Ammon's horn (tissue), 1 donor: ENCODE measurements around the gene CAPZB.
A peak's percentile ranks its signal among the peaks of the same experiment; 100 is the strongest.
"Not testable (repeated sequence)": the region's sequence is repeated elsewhere in the genome, so short reads cannot be mapped to it uniquely, and the experiment has no call there.

Experiments used
- DNase-seq: peaks from one replicate; pipeline ENCODE4 v3.0.0-alpha.2; 2016; ENCODE audit warnings: low spot score

The CAPZB gene

GRCh38 chr1:19485362-19486187 is at the start of gene CAPZB:
TSS of gene CAPZB (minus strand) at chr1:19485539. CDS start at chr1:19485438, 101 bp downstream.
- DNase-seq = peak; percentile 93

- peak; percentile 38 for DNase-seq
Measured at GRCh38 chr1:19534281-19534680, 48.9 kb upstream of the CAPZB start.

GRCh38 chr1:19533626-19534025 is 48.3 kb upstream of the CAPZB start:
- DNase-seq = peak; percentile 57

- DNase-seq = no peak
Measured at GRCh38 chr1:19532519-19532918, 47.2 kb upstream of the CAPZB start.

GRCh38 chr1:19529664-19530063 is 44.3 kb upstream of the CAPZB start:
- no peak for DNase-seq

- no peak for DNase-seq
Measured at GRCh38 chr1:19528438-19528837, 43.1 kb upstream of the CAPZB start.

GRCh38 chr1:19525607-19526545 is 40.5 kb upstream of the CAPZB start:
- DNase-seq = no peak

- no peak for DNase-seq
Measured at GRCh38 chr1:19524791-19525190, 39.5 kb upstream of the CAPZB start.

- DNase-seq = not testable (repeated sequence)
Measured at GRCh38 chr1:19522570-19522969, 37.2 kb upstream of the CAPZB start.

GRCh38 chr1:19521411-19521810 is 36.1 kb upstream of the CAPZB start:
- DNase-seq = no peak

GRCh38 chr1:19517017-19517416 is 31.7 kb upstream of the CAPZB start:
- no peak for DNase-seq

GRCh38 chr1:19515201-19515600 is 29.9 kb upstream of the CAPZB start:
- no peak for DNase-seq

- DNase-seq = no peak
Measured at GRCh38 chr1:19514391-19514831, 29.1 kb upstream of the CAPZB start.

GRCh38 chr1:19512545-19512944 is 27.2 kb upstream of the CAPZB start:
- DNase-seq = no peak

- peak; percentile 47 for DNase-seq
Measured at GRCh38 chr1:19511116-19511515, 25.8 kb upstream of the CAPZB start.

GRCh38 chr1:19509647-19510046 is 24.3 kb upstream of the CAPZB start:
- DNase-seq = not testable (repeated sequence)

- no peak for DNase-seq
Measured at GRCh38 chr1:19507516-19507915, 22.2 kb upstream of the CAPZB start.

- DNase-seq = peak; percentile 49
Measured at GRCh38 chr1:19505693-19506457, 20.5 kb upstream of the CAPZB start.

- DNase-seq = peak; percentile 40
Measured at GRCh38 chr1:19504796-19505692, 19.7 kb upstream of the CAPZB start.

GRCh38 chr1:19502284-19502683 is 16.9 kb upstream of the CAPZB start:
- not testable (repeated sequence) for DNase-seq

- DNase-seq = not testable (repeated sequence)
Measured at GRCh38 chr1:19499887-19500286, 14.5 kb upstream of the CAPZB start.
